HG03025 (cell line): Measurements from ENCODE around the gene GNAZ.

ENCODE experiments used
- ATAC-seq: cut with Tn5 transposase; IDR thresholded peaks from one replicate; pipeline ENCODE4 v1.9.1; 2021; ENCODE audit warnings: mild to moderate bottlenecking, moderate library complexity; ENCODE audit not compliant: unreplicated experiment, low FRiP score

GNAZ gene

GRCh38 chr22:23104187-23104971 is 34.1 kb downstream of the GNAZ start:
- no peak for ATAC-seq

DNA sequence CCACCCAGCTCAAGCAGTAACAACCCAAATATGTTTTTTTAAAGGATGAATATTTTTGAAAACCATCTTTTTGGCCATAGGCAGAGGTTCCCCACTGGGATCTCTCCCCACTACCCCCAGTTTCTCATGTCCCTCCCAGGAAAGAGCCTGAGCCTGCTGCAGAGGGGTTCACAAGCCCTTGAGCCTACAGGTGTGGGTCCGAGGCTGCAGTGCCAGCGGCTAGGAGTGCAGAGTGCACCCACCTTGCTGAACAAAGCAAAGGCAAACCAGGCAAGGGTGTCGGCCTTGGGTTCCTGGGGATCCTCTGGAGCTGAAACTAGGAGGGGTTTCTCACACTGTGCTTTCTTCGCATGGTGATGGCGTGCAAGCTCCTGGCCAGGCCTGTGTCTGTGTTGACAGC is 35.0 kb downstream of the GNAZ start:
- no peak for ATAC-seq

DNA sequence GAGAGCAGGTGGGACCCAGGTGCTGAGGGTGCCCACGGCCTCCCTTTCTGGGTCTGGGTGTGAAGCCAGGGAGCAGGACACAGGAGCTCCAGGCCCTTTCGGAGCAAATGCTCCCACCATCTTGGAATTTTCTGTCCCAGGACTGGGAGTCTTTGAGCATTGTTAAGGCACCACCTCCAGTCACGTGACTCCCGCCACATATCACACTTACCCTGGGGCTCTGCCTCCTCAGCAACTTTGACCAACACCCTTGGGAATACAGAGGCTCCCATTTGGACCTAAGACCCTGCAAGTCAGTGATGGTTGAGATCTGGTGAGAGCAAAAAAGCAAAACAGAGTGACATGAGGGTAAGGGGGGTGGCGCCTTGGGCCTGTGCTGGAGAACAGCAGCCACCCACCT is 35.6 kb downstream of the GNAZ start:
- ATAC-seq, result no peak

DNA sequence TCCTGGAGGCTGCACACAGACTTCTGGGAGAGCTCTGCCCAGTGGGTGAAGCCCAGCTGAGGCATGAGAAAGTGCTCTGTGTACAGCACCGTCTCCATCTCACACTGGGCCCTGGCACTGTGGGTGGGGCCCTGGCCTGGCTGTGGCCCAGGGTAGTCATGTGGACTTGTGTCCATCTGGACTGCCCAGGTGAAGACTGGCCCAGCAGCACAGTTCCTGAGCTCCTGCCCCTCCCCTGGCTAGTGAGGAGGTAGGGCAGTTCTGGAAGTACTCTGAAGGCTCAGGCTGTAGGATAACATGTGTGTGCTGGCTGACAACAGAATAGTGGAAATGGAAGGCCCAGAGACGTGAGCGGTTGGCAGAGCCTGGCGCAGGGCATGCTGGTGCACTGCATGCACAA is 36.0 kb downstream of the GNAZ start:
- ATAC-seq, result no peak

GRCh38 chr22:23106906-23107367 is 36.6 kb downstream of the GNAZ start:
- ATAC-seq, result no peak

DNA sequence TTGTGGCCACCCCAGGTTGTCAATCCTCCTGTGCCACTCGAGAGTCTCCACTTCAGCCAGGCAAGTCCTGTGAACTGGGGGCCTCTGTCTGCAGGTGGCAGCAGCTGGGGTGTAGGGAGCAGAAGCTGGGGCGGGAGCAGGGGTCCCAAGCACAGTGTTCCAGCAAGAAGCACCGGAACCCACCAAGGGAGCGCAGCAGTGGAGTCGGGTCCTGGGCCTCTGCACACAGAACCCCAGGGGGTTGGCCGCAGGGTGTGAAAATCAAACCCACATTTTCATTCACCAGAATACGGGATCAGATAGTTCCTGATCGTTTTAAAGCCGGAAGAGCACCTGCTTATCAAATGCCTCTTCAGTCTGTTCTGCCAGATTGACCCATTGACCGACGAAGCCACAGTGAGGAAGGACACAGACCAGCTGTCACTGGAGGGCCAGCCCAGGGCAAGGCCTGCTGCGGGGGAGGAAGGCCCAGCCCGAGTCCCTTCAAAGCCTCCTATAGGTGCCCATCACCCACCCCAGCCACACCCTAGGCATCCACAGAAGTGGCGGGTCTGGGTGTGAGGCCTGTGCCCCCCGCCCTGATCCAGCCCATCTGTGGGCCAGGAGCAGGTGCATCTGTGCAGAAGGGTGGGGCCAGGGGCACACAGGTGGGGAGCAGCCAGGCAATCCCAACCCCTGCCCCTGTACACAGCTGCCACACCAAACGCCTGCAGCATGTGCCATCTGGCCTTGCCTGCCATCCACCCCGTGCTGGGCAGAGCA is 37.3 kb downstream of the GNAZ start:
- ATAC-seq, result no peak

DNA sequence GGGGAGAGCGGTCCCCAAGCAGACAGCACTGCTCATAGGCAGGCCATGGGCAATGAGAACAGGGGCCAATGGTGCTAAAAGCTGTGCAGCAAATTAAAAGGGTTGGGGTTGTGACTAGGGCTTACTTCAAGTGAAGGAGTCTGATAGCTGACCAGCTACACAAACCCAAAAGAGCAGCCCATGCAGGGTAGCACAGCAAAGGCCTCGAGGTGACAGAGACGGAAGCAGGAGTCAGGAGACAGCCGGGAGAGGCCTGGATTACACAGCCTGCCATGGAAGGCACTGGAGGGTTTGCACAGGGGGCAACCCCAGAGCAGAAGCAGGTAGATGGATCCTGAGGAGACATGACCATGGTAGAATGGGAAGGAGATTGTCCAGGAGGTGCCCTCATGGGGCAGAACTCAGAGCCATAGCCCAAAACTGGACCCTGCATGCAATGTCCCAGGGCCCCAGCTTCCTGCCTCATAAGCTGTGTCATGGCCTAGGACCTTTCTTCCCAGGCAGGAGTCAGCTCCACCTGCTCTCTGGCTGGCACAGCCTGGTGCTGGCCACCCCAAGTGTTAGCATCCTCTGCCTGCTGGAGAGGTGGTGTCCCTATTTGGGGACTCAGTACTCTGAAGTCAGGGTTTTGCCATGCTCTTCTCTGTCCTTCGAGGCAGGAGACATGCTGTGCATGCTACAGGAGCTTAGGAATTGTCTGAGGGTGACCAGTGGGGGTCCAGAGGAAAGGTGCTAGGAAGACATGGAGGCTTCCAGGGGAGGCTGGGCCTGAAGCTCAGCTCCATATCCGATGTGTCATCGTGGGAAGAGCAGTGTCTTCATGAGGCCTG is 38.1 kb downstream of the GNAZ start:
- no peak for ATAC-seq

DNA sequence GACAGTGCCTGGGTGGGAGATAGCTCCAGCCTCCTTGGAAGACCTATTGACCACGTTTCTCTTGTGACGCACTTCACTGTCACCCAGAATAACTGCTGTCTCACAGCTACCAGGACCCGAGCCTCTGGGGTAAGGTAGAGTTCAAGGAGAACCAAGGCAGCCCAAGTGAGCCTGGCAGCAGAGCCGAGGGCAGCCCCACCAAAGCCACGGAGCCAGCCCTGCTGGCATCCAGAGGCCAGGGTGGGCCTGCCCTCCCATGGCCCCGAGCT is 38.7 kb downstream of the GNAZ start:
- ATAC-seq, result no peak

DNA sequence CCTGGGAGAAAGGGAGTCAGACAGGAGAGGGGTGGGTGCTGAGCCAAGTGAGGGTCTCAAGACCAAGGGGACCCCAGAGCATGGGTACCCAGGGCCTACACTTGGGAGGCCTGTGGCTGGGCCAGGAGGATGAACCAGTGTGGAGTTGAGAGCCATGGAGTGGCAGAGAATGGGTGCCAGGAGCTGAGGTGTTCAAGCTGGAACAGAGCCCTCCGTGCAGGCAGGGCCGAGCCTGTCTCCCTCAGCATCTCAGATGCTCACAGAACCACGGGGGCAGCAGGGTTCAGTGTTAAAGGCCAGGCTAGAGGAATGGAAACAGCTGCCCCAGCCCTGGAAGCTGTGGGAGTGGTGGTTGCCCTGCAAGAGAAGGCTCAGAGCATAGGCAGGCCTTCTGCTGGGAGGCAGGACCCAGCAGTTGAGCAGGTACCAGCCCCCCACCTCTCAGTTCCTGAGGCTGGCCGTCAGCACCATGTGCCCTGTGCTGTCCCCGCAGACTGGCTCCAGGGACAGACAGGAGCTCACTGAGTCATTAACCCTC is 39.2 kb downstream of the GNAZ start:
- ATAC-seq, result no peak

DNA sequence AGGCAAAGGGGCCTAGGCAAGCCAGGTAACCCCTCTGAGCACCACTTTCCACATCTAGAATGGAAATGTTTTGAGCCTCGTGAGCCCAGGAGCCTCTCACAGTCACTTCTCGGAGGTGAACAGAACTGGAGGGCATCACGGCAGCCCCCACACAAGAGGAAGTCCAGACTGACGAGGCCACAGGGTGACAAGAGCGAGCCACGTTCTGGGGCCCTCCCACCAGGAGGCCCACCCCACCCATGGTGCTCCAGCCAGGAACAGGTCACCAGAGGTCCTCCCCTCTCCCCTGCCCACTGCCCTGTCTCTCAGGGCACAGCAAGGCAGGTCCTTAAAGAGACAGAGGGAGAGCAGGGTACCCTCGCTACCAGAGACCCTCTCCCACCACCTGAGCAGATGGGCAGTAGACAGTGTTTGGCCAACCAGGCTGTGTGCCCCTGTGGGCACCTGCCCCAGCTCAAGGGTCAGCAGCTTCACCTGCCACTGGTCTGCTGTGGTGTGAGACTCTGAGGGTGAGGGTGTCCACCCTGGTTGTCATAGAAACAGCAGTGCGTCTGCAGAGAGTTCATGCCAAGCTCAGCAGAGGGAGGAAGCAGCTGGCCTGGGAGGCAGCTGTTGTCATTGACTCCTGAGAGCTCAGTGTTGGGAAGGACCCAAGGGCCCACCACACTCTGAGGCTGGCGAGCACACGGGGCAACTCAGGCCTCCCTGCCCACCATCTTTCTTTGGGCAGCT is 40.0 kb downstream of the GNAZ start:
- no peak for ATAC-seq

- ATAC-seq, result no peak
These were observed 40.7 kb downstream of the GNAZ start for GRCh38 chr22:23110922-23111527.

DNA sequence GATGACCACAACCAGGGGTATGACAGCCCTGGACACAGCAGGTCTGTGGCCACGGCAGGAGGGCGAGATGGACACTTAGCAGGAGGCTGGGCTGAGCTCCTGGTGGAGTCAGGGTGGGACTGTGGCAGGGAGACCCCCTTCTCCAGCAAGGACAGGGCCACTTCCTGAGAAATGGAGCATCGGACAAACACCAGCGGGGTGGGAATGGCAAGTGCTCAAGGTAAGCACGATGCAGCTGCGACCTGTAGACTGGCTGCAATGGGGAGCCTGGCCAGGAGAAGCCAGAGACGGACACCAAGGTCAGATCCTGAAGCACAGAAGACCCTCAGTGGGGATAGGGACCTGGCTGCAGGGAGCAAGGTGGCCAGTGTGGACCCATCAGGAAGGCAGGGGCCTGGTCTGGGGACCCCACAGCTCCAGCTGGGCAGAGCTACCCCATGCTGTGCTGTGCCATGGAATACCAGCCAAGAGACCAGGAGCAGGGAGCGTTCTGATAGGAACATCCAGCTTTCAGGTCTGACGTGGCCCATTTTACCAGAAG is 42.2 kb downstream of the GNAZ start:
- no peak for ATAC-seq

DNA sequence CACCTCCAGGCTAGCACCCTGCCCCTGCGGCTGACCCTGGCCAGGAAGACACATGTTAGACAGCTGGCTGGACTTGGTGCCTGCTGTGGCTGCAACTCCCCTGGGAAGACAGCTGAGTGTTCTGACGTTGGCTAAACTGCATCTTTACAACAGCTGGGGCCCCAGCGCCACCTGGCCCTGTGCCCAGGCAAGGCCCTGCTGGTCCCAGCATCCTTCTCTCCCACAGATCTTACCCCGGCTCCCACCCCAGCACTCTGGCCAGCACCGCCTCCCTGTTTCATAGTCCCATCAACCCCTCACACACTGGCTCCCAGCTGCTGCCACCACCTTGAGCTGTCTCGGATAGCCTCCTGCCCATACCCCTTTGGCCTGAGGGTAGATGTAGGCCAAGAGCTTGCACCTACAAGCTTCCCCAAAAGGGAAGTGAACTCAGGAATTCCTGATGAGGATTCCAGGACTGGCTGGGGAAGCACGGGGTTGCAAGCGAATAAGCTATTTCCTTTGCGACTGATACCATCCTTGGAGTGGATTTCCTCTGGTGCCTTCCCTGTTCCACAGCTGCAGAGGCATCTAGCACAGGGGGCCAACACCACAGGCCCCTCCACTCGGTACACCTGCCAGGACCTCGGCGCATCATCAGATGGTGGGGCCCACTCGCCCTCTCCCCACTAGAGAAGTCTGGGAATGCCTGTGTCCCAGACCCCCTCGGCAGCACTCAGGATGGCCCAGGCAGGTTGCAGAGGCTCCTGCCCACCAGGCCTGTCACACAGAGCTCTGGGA is 42.9 kb downstream of the GNAZ start:
- ATAC-seq, result no peak

GRCh38 chr22:23113847-23114720 is 43.8 kb downstream of the GNAZ start:
- no peak for ATAC-seq

DNA sequence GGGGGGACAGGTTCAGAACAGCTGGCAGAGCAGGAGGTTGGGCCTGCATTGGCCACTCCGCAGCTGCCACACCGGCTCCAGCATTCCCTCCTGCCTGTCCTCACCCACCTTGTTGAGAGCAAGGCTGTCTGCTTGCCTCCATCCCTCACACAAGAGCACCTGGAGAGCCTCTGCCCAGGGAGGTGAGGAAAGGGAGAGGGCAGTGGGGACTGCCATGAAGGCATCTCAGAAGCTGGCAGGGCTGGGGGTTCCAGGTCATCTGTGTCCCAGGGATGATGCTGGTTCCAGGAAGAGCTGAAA is 44.4 kb downstream of the GNAZ start:
- ATAC-seq, result no peak

DNA sequence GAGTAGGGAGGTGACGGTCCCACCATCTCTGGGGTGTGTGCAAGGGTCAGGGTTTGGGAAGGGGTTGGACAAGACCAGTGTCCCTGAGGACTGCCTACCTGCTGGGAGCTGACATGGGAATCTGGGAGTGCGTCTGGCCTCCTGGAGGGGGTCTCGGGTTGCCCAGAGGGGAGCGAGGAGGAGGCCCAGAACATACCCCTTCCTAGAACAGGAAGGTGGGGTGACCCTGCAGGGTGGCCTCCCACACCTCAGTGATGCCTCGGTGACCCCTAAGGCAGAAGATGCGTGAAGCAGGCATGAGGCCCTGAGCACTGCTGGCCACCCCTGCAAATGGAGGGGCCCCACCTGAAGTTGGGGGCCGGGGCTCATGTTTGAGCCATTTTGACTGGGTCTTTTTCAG is 45.0 kb downstream of the GNAZ start:
- no peak for ATAC-seq

GRCh38 chr22:23115825-23116494 is 45.6 kb downstream of the GNAZ start:
- ATAC-seq, result no peak
